Measurements from ENCODE around the gene KYNU.

Gene KYNU

GRCh38 chr2:142973160-142973821 lies 95.8 kb downstream of the KYNU start:
- no peak for DNase-seq

- DNase-seq = no peak
Measured at GRCh38 chr2:142973822-142974207, 96.4 kb downstream of the KYNU start.

GRCh38 chr2:142974288-142975024 lies 97.0 kb downstream of the KYNU start:
- DNase-seq = no peak

GRCh38 chr2:142975239-142975638 lies 97.8 kb downstream of the KYNU start:
- DNase-seq = no peak

GRCh38 chr2:142980246-142981068 lies 103.0 kb downstream of the KYNU start:
- no peak for DNase-seq

- DNase-seq = no peak
Measured at GRCh38 chr2:142981069-142981378, 103.6 kb downstream of the KYNU start.

- no peak for DNase-seq
Measured at GRCh38 chr2:142981756-142982155, 104.3 kb downstream of the KYNU start.

GRCh38 chr2:142983174-142983573 lies 105.7 kb downstream of the KYNU start:
- no peak for DNase-seq

GRCh38 chr2:142984657-142985056 lies 107.2 kb downstream of the KYNU start:
- DNase-seq = no peak

- DNase-seq = no peak
Measured at GRCh38 chr2:142987044-142987443, 109.6 kb downstream of the KYNU start.

- no peak for DNase-seq
Measured at GRCh38 chr2:142989273-142990204, 112.1 kb downstream of the KYNU start.

GRCh38 chr2:142991295-142991694 lies 113.8 kb downstream of the KYNU start:
- DNase-seq = no peak

- DNase-seq = no peak
Measured at GRCh38 chr2:142992840-142993239, 115.4 kb downstream of the KYNU start.

GRCh38 chr2:142993771-142994170 lies 116.3 kb downstream of the KYNU start:
- no peak for DNase-seq

- DNase-seq = no peak
Measured at GRCh38 chr2:142994665-142995064, 117.2 kb downstream of the KYNU start.

GRCh38 chr2:142997231-142997630 lies 119.8 kb downstream of the KYNU start:
- no peak for DNase-seq

GRCh38 chr2:143000599-143000998 lies 123.1 kb downstream of the KYNU start:
- no peak for DNase-seq

GRCh38 chr2:143001501-143001900 lies 124.0 kb downstream of the KYNU start:
- no peak for DNase-seq

- DNase-seq = no peak
Measured at GRCh38 chr2:143015656-143016055, 138.2 kb downstream of the KYNU start.

- DNase-seq = no peak
Measured at GRCh38 chr2:143026411-143027054, 149.1 kb downstream of the KYNU start.

GRCh38 chr2:143029141-143029540 lies 151.7 kb downstream of the KYNU start:
- no peak for DNase-seq

- DNase-seq = no peak
Measured at GRCh38 chr2:143030127-143030526, 152.7 kb downstream of the KYNU start.

Data from stimulated activated CD4-positive, alpha-beta T cell treated with anti-CD3 and anti-CD28 coated beads, Interleukin-4, amount 100 ng/mL, for 24 hours (primary cell).